NCI-H1930 (cell line): ENCODE data around the gene TTC3.

Source experiments
- DNase-seq, 2 experiments: peaks; one replicate each; lab custom pipeline; 2025; lab: John Stamatoyannopoulos, UW

Gene TTC3

DNA sequence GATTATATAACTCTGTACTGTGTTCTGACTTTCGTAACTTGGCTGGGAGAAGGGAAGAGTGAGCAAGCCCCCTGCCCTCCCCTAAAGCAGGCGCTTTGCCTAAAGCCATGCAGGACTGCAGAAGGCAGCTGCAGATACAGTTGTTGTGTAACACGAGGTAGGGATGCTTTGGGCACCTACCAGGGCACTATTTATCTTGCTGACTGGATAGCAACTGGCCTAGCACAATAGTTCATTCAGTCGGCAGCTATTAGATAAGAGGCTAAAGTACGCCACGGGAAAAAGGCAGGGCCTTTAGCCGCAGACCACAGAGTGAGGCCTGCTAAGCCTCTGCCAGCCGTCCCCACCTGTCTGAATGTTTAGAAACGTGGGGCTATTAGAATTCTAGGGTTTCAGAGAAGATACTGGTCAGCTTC, 80.9 kb downstream of the TTC3 start:
- no peak for DNase-seq

DNA sequence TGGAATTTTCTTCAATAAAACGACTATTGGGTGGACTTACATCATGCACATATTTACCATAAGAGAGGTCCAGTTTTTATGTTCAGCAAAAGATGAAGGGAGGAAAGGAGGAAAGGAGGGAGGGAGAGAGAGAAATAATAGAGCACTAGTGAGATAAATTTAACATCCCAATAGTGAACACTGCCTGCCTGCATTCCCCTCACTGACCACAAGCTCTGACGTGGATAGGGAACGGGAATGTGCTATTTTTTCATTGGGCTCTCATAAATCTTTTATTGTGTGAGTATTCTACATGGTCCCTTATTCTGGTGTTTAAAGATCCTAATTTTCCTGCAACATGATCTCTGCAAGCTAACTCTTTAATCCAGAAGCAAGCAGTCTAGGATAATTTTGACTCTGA, 82.1 kb downstream of the TTC3 start:
- no peak for DNase-seq

DNA sequence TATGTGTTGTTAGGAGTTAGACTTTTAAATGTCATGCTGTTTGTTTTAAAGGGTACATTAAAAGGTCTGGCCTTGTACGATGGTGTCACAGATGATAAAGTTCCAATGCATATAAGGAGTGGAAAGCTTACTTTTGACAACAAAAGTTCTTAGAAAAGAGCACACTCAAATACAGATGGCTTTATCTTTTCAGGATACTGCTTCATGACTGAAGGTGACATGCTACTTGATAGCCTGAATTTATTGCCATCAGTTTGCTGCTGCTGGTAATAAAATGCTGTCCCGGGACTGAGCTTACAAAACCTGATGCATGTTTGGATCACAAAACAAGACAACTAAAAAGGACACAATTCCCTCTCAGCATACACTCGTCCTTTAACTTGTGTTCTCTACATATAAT, 84.9 kb downstream of the TTC3 start:
- DNase-seq: no peak

DNA sequence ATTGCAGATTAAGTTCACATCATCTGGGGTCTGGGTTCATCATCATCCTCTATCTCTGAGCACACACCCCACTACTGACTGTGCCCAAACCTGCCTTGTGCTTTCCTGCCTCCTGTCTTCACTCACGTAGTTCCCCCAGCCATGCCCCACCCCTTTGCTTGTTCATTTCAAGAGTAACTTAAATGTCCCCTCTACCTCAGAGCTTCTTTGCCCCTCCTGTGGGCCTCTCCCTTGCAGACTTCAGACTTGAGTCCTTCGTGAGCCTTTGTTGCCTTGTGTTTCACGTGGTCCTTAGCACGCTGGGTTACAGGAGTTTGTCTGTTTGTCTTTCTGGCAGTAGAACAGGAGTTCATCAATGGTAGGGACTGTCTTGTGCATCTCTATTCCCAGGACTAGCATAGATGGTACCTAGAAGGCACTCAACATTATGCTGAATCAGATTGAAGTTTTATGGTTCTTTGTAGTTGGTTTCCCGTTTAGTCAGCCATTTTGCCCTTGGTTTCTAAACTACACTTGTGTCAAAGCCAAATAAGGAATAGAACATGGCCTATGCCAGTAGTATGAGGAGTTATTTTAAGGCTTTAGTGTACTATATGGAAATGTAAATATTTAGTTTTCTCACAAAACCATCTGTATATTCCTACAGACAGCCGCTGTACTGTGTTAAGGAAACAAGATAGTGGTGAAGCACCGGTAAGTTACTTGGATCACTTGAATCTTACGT, 86.2 kb downstream of the TTC3 start:
- no peak for DNase-seq

DNA sequence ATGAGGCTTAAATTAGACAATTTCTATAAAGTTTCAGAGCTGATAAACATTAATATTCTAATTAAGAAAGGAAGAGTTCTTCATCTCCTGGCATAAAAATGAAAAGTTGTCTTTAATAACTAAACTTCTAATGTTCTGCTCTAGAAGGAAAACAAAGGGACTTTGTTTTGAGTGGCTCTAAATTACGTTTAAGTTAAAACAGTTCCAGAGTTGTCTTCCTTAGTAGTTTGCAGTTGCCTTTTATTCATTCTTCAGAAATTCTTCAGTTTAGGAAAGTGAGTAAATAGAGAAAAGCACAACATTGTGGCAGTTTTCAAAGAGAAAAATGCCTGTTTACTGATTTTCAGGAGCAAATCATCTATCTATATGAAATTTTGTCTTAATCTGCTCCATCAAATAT, 86.9 kb downstream of the TTC3 start:
- no peak for DNase-seq

DNA sequence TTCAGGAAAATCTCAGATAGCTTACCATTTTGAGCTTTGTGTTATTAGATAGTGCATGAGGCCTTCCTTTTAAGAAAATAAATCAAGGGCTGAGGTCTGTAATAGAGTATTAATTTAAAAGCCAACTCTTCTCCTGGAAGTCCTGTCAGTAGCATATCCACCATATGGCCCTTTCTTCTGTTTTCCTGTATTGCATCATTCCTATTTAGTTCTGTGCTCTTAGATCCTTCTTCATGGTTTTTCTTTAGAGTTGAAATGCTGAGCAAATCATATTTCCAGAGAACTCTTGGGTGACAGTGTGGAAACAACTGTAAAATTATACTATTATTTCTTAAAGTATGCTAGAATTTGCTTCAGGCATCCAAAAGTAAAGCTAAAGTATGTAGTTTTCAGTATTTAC, 91.7 kb downstream of the TTC3 start:
- no peak for DNase-seq

DNA sequence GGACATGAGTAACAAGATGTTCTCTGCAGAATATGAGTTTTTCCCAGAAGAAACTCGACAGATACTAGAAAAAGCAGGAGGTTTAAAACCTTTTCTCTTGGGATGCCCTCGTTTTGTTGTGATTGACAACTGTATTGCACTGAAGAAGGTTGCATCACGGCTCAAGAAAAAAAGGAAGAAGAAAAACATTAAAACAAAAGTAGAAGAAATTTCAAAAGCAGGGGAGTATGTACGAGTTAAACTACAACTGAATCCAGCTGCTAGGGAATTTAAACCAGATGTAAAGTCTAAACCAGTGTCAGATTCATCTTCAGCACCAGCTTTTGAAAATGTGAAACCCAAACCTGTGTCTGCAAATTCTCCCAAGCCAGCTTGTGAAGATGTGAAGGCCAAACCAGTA, 92.5 kb downstream of the TTC3 start:
- no peak for DNase-seq

DNA sequence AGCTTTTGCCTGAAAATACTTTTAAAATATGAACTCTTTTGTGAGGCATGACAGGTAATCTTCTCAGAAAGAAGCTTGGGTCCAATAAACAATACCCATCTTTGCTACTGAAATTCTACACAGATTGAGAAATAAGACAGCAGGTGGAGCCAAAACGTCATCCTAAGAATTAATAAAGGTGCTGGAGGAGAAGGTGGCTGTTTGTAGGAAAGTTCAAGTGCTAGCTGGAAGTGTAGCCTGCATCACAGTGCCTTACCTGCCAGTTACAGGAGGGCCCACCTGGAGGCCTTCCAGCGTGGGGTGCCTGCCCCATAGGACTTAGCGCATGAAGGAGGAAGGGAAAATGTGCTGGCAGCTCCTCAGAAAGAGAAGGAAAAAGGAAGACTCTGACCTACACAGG, 93.7 kb downstream of the TTC3 start:
- no peak for DNase-seq

DNA sequence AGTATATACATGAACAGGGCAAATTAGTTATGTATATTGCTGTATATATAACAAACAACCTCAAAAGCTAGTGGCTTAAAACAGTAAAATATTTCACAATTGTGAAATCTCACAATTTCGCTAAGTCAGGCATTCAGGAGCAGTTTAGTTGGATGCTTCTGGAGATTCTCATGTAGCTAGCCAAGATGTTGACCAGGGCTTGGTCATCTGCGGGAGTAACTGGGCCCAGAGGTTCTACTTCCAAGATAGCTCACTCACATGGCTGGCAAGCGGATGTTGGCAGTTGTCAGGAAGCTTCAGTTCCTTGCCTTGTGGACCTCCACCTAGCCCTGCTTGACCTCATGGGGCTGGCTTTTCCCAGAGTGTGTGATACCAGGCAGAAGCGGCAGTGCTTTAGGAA, 95.6 kb downstream of the TTC3 start:
- no peak for DNase-seq

DNA sequence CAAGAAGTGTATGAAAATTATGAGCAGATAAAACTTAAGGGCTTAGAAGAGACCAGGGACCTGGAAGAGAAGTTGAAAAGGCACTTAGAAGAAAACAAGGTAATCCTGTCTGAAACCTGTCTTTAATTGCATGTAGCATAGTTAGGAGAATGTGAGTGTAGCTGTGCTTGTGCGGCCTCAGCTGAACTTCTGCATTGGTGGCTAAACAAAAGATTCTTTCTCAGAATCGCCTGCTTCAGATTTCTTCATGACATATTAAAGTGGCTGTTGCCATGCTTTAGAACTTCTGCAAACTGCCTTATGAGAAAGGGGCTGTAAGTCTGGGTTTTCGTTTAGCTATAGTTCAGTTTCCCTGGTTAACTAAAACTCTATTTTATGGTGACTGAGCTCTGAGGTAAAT, 99.6 kb downstream of the TTC3 start:
- DNase-seq: no peak

DNA sequence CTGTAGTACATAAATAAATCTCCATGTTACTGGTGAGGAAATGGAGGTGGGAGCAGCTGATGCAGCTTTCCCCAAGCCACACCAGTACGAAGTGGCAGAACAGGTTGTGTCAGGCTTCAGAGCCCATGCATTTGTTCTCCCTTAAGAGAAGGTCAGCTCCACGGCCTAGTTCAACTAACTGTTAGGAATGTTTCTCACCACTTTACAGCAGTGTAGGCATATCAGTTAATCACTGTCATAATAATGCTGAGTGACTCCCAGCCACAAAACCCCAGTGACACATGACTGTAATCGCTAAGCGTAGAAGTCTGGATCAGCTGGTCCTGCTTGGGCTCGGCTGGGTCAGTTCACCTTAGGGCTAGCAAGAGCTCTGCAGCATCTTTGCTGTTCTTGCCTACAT, 103.7 kb downstream of the TTC3 start:
- no peak for DNase-seq

DNA sequence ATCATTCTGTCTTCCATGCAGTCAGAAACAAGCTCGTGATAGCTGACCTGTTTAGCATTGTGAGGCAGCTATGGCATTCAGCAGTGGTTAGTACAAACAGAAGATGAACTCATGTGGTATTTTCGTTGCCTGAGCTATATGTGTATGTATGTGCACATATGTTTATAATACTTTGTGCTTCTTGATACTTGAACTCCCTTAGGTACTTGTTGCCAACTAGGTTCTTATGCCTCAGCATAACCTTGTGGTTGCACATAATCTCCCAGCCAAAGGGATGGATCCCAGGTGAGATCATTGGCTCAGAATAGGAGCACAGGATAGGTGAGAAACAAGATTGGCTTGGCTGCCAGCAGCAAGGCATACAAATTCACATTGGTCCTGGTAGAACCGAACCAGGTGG, 108.0 kb downstream of the TTC3 start:
- no peak for DNase-seq

DNA sequence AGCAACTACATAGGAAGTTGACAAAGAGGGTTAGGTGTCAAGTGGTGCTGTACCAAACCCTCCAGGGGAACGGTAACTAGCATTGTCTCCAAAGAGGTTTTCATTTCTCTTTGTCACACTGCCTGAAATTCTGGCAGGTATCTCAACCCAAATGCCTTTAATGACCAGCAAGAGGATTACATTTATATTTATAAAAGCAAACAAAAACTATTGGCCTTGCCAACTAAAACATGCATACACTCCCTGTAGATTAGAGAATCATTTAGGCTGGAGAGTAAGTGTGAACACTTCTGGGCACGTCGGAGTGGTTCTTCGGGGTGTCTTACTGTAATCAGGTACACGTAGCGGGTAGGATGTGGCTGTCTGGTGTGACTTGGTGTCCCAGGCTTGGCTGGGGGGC, 109.2 kb downstream of the TTC3 start:
- no peak for DNase-seq

DNA sequence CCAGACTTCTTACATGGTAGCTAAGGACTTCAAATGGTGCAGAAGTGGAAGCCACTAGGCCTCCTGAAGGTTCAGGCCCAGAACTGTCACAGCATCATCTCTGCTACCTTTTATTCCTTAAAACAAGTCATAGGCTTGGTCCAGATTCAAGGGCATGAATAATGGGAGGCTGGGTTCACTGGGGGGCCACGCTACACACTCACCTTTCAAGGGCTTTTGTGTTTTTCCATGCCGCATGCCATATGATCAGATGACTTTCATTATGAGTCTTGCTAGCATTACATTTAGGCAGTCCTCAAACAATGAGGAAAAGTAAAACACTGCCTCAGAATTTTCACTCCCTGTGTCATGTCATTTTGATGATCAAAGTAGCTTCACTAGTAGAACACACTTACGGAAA, 110.7 kb downstream of the TTC3 start:
- no peak for DNase-seq

DNA sequence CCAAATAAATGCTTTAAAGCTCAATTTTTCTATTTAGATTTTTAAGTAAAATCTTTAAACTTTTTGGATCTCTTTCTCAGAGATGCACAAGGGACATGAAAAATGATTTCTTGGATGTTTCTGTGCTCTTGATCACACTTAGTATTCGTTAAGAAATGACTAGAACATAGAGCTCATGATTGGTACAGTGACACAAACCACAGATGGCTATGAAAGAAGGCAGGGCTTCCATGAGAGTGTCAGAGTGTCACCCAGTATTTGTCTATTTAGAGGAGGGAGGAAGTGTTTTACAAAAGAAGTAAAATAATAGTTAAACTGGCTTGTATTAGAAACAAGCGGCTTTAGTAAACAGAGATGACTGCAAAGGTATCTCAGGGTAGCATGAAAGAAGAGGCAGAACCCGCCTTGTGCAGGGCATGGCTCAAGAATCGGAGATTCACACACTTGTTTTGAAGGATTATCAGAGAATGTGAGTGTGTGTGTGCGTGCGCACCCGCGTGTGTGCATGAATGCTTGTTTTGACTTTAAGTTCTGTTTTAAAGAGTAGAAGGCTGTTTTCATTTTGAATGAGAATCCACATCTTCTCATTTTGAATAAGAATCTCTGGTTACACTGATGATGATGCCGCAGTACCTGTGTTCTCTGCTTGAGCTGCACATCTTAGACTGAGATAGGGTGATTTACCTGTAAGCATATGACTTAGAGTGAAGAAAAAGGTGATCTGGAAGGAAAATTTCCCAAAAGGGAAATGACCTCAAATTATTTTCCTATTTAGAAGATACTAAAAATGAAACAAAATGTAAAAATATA, 111.9 kb downstream of the TTC3 start:
- DNase-seq: no peak

DNA sequence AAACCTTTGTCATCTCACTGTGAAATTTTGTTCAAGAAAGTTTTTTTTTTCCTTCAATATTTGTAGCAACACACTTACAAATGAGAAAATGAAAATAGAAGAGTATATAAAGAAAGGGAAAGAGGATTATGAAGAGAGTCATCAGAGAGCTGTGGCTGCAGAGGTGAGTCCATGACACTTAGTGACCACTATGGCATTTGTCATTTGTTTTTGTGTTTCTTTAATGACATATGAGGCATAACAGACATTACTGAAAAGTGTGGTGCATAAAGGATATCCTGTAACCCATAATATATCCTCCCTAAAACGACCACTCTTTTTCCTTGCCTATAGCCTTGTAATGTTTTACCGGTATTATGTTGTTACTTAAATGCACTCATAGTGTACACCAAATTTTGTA, 113.9 kb downstream of the TTC3 start:
- no peak for DNase-seq

DNA sequence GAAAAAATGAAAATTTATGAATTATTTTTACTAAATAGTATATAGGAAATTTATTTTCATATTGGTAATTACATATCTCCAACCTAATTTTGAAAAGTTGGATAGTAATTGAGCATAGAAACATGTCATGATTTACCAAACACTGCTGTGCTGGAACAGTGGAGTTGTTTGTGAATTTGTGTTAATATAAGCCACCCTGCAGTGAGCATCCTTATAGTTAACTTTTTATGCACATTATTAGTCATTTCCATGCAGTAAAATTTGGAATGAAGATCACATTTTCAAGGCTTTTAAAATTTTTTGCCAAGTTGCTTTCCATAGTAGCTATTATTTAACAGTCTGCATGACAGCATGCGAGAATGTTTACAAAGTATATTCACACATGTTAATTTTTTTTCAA, 115.8 kb downstream of the TTC3 start:
- DNase-seq: no peak

DNA sequence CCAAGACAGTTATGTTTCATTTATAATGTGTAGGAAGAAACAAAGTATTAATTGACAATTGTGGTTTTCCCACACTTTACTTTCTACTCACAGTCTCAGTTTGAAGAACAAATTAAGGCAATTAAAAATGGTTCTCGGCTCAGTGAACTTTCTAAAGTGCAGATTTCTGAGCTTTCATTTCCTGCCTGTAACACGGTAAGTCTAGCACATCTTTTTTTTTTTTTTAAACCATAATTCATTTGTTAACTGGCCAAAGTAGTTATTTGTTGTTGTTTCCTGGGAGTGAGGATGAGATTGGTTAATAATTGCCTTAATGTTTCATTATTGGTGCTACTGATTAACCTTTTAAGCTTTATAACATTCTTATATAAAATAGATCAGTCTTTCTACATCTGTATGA, 119.0 kb downstream of the TTC3 start:
- DNase-seq: no peak

DNA sequence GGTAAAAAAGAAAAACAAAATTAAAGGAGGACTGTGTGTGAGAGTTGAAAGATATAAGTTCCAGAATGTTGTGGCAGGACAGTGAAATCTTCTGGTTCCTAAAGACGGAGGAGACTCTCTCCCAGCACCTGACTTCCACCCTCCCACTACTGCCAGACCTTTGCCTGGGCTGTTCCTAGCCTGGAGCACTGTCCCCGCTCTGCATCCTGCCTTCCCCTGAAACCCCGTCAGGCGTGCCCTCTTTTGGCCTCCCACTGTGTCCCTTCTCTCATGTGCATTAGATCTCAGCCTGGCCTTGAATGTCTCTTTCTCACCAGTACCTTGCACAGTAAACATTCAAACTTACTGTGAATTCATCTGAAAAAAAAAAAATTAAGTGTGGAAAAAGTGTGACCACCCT, 120.0 kb downstream of the TTC3 start:
- DNase-seq: no peak

DNA sequence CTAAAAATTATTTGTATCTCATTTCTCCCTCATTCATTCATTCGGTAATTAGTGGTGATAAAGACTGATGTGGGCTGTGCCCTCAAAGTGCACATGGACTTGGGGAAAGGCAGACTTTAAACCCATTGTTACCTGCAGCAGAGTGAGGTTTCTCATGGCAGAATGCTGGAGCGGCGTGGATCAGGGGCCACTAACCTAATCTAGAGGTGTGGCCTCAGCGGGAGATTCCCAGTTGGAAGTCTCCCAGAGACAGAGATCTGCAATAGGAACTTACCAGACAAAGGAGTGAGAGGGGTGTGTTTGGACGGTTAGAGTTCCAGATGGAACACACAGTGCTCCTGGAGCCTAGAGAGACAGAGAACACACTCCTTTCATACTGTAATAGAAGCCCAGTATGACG, 120.6 kb downstream of the TTC3 start:
- DNase-seq: no peak

DNA sequence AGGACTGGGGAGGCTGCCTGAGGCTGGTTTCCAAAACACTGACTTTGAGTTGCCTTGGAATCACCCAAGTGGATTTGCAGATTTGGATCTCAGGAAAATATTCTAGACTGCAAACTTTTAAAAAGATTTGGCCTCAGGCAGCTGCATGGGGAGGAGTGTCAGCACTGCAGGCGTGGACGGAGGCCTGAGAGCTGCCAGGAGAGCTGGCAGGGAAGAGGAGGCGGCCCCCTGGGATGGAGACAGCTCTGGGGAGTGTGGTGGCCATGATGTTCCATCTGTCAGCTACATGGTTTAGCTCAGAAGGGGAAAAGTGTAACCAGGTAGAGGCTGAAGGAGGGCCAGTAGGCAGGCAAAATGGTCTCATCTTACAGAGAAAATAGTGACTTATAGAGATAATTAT, 122.0 kb downstream of the TTC3 start:
- no peak for DNase-seq

DNA sequence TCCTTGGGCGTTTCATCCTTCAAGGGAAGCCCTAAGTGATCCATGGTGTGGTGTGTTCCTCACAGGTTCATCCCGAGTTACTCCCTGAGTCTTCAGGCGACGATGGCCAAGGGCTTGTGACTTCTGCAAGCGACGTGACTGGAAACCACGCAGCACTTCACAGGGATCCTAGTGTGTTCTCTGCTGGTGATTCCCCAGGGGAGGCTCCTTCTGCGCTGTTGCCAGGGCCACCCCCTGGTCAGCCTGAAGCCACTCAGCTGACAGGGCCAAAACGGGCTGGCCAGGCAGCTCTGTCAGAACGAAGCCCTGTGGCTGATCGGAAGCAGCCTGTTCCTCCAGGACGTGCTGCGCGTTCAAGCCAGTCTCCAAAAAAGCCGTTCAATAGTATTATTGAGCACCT, 122.6 kb downstream of the TTC3 start:
- no peak for DNase-seq

DNA sequence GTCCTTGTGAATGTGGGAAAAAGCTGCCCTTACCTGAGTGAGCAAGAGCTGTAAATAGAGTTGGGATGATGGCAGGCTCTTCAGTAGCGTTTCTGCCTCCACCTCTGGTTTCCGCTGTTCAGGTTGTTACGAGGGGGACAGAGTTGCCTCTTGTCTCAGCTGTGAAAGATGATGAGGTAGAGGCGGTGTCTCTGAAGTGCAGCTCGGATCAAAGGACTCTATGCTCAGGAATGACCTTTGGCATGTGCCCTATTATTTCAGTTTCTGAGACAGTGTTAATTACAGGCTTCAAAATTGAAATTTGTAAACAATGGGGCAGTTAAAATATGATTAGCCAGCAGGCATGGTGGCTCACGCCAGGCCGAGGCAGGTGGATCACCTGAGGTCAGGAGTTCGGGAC, 123.8 kb downstream of the TTC3 start:
- DNase-seq: no peak

DNA sequence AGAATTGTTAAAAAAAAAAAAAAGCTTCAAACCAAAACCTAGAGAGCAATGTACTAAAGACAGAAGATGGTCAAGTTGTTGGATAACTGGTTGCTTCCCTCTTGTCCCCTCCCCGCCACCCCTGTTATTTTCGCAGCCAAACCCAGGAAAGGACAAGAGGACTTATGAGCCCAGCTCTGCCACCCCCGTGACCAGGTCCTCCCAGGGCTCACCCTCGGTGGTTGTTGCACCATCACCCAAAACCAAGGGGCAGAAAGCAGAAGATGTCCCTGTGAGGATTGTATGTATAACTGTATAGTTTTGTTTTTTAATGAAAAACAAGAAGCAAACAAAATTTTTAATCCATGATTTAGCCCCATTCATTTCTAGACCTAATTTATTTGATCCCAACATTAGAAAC, 124.7 kb downstream of the TTC3 start:
- DNase-seq: no peak
